Astrocyte (in vitro differentiated cells and primary cell): Measurements from ENCODE around the gene IFT81. TPM values are rescaled to one million over a fixed set of nuclear protein-coding genes. Genes with fewer than 3 reads are reported as not detected.

Source experiments
- DNase-seq: peaks from one replicate; pipeline ENCODE4 v3.0.0-alpha.2; 2010; ENCODE audit warnings: low read depth
- FAIRE-seq: peaks from 2 replicates; lab custom pipeline; 2011; peaks lifted over from hg19 to GRCh38; lab: Jason Lieb, UNC
- H2AFZ ChIP-seq: 2 replicates; pipeline ENCODE4 v1.6.0; 2012; ENCODE audit warnings: low read depth, low read length, inconsistent platforms
- H3K27ac ChIP-seq: 2 replicates; pipeline ENCODE4 v1.5.1; 2011; ENCODE audit warnings: low read depth, low read length, inconsistent platforms
- H3K27me3 ChIP-seq: 2 replicates; pipeline ENCODE4 v1.6.0; 2011; ENCODE audit warnings: low read length, inconsistent platforms; ENCODE audit not compliant: insufficient read depth
- H3K36me3 ChIP-seq: 2 replicates; pipeline ENCODE4 v1.5.1; 2011; ENCODE audit warnings: low read length, inconsistent platforms; ENCODE audit not compliant: insufficient read depth
- H3K4me1 ChIP-seq: 2 replicates; pipeline ENCODE4 v1.5.1; 2011; ENCODE audit warnings: low read length, inconsistent platforms; ENCODE audit not compliant: insufficient read depth
- H3K4me2 ChIP-seq: 2 replicates; pipeline ENCODE4 v1.6.0; 2012; ENCODE audit warnings: low read length, inconsistent platforms
- H3K4me3 ChIP-seq: 2 replicates; pipeline ENCODE4 v1.5.1; 2011; ENCODE audit warnings: low read depth, mild to moderate bottlenecking, low read length, inconsistent platforms; ENCODE audit not compliant: insufficient read depth
- H3K79me2 ChIP-seq: 2 replicates; pipeline ENCODE4 v1.6.0; 2012; ENCODE audit warnings: mild to moderate bottlenecking, low read length, inconsistent platforms; ENCODE audit not compliant: insufficient read depth
- H3K9ac ChIP-seq: 2 replicates; pipeline ENCODE4 v1.6.0; 2012; ENCODE audit warnings: mild to moderate bottlenecking, low read length, inconsistent platforms
- H3K9me3 ChIP-seq: 2 replicates; pipeline ENCODE4 v1.5.1; 2012; ENCODE audit warnings: low read depth, mild to moderate bottlenecking, low read length, inconsistent platforms; ENCODE audit not compliant: insufficient read depth
- H4K20me1 ChIP-seq: 2 replicates; pipeline ENCODE4 v1.6.0; 2012; ENCODE audit warnings: low read length, inconsistent platforms; ENCODE audit not compliant: insufficient read depth
- H3K27ac Mint-ChIP-seq: one replicate; pipeline ENCODE4 v1.8.0; 2021; ENCODE audit warnings: mild to moderate bottlenecking, mixed read lengths; ENCODE audit not compliant: unreplicated experiment
- H3K27me3 Mint-ChIP-seq: one replicate; pipeline ENCODE4 v1.8.0; 2021; ENCODE audit warnings: low read depth, mixed read lengths; ENCODE audit not compliant: unreplicated experiment
- H3K36me3 Mint-ChIP-seq: one replicate; pipeline ENCODE4 v1.8.0; 2021; ENCODE audit warnings: low read depth, mixed read lengths; ENCODE audit not compliant: unreplicated experiment
- H3K4me1 Mint-ChIP-seq: one replicate; pipeline ENCODE4 v1.8.0; 2021; ENCODE audit warnings: low read depth, mixed read lengths; ENCODE audit not compliant: unreplicated experiment
- H3K4me3 Mint-ChIP-seq: one replicate; pipeline ENCODE4 v1.8.0; 2021; ENCODE audit warnings: mild to moderate bottlenecking, moderate library complexity, mixed read lengths; ENCODE audit not compliant: unreplicated experiment
- H3K9me3 Mint-ChIP-seq: one replicate; pipeline ENCODE4 v1.8.0; 2021; ENCODE audit warnings: mild to moderate bottlenecking, mixed read lengths; ENCODE audit not compliant: unreplicated experiment
- CTCF ChIP-seq: IDR thresholded peaks from 2 replicates; pipeline ENCODE4 v1.5.1; 2011; ENCODE audit warnings: low read depth, mild to moderate bottlenecking, inconsistent platforms, low read length, moderate library complexity; ENCODE audit not compliant: insufficient read depth
- EZH2 ChIP-seq: IDR thresholded peaks from 2 replicates; pipeline ENCODE4 v1.6.1; 2012; ENCODE audit warnings: mild to moderate bottlenecking, low read length, inconsistent platforms; ENCODE audit not compliant: insufficient read depth
- total RNA-seq: library from RNA; stranded (reverse); gene quantifications from 2 replicates; pipeline ENCODE4 v1.2.1, GENCODE V29; 2021

IFT81 gene
- total RNA-seq, 1 donor from 2014 or later, result 12.3 TPM

DNA sequence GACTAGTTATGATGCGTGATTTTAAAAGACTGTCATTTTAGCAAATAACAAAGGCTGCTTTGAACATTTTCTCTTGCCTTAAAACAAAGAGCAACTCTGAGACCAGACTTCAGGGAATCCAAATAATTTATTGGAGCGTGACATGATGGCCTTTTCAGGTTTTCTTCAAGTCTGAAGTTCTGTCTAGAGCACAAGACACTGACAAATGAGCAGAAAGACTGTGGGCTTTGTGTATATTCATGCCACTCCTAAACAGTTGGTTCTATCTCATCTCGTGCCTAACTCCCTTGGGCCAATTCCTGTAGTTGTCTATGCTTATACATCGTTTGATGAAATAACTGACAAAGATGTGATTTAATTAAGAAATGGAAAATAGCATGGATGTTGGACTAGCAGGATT is 47.5 kb downstream of the IFT81 start:
- Histone ChIP-seq H2AFZ (no peak overlapping the region), H3K4me2 (no peak overlapping the region), H3K79me2 (no peaks in the 10 kb centered on the region), H3K4me3 (no peak overlapping the region), H3K4me1 (no peaks in the 10 kb centered on the region), H3K9me3 (no peaks in the 10 kb centered on the region), H3K36me3 (no peaks in the 10 kb centered on the region), H3K9ac (no peak overlapping the region), H3K27me3 (no peaks in the 10 kb centered on the region), H3K27ac (no peak overlapping the region), H4K20me1 (no peaks in the 10 kb centered on the region)
- no peak overlapping the region for H3K4me3 Mint-ChIP-seq
- H3K27me3 Mint-ChIP-seq, result no peaks in the 10 kb centered on the region
- peaks cover 8% of the 10 kb centered on the region for H3K36me3 Mint-ChIP-seq
- H3K9me3 Mint-ChIP-seq, result no peaks in the 10 kb centered on the region
- H3K27ac Mint-ChIP-seq, result no peak overlapping the region
- no peaks in the 10 kb centered on the region for H3K4me1 Mint-ChIP-seq
- no peak for FAIRE-seq
- no peak for TF ChIP-seq CTCF
- no peak for DNase-seq

- DNase-seq (no peak), FAIRE-seq (no peak)
- no peaks in the 10 kb centered on the region for H3K4me1 Mint-ChIP-seq
- no peak overlapping the region for H3K4me3 ChIP-seq
- no peaks in the 10 kb centered on the region for H3K27me3 Mint-ChIP-seq
- H3K79me2 ChIP-seq, result no peaks in the 10 kb centered on the region
- H3K27ac Mint-ChIP-seq, result no peak overlapping the region
- H3K4me2 ChIP-seq, result no peak overlapping the region
- no peaks in the 10 kb centered on the region for H3K9me3 ChIP-seq
- H3K9me3 Mint-ChIP-seq, result no peaks in the 10 kb centered on the region
- no peaks in the 10 kb centered on the region for H3K36me3 ChIP-seq
- no peaks in the 10 kb centered on the region for H4K20me1 ChIP-seq
- H3K36me3 Mint-ChIP-seq, result peaks cover 3% of the 10 kb centered on the region
- no peak overlapping the region for H2AFZ ChIP-seq
- H3K4me3 Mint-ChIP-seq, result no peak overlapping the region
- H3K27me3 ChIP-seq, result no peaks in the 10 kb centered on the region
- H3K4me1 ChIP-seq, result no peaks in the 10 kb centered on the region
- H3K27ac ChIP-seq, result no peak overlapping the region
- no peak for TF ChIP-seq EZH2
- TF ChIP-seq CTCF, result no peak
- no peak overlapping the region for H3K9ac ChIP-seq
Observed at GRCh38 chr12:110174373-110174996, 50.3 kb downstream of the IFT81 start.

DNA sequence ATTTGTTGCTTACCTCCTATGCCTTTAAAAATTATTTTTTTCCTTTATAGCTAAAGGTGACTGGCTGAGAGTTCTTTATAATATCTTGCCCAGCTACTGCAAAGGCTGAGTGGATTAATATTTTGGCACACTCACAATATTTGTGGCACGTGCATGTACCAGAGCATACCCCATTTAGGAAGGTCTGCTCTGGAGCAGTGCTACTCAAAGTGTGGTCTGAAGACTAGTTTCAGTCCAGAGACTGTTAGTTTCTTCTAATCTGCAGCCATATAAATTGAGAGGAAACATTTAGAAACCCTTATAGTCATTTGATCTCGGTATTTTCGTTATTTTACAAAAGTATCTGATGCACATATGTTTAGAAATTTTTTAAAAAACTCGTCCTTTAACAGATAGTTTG is 51.0 kb downstream of the IFT81 start:
- H2AFZ ChIP-seq, result no peak overlapping the region
- no peaks in the 10 kb centered on the region for H3K9me3 ChIP-seq
- no peaks in the 10 kb centered on the region for H3K36me3 ChIP-seq
- H3K4me3 ChIP-seq, result no peak overlapping the region
- Mint-ChIP-seq H3K27ac (no peak overlapping the region), H3K4me1 (no peaks in the 10 kb centered on the region), H3K4me3 (no peak overlapping the region), H3K36me3 (peaks cover 2% of the 10 kb centered on the region), H3K9me3 (no peaks in the 10 kb centered on the region), H3K27me3 (no peaks in the 10 kb centered on the region)
- no peak overlapping the region for H3K27ac ChIP-seq
- H3K4me1 ChIP-seq, result no peaks in the 10 kb centered on the region
- DNase-seq, result no peak
- no peak overlapping the region for H3K9ac ChIP-seq
- H3K79me2 ChIP-seq, result no peaks in the 10 kb centered on the region
- no peak for FAIRE-seq
- no peaks in the 10 kb centered on the region for H4K20me1 ChIP-seq
- H3K4me2 ChIP-seq, result no peak overlapping the region
- H3K27me3 ChIP-seq, result no peaks in the 10 kb centered on the region
- no peak for TF ChIP-seq CTCF
- no peak for TF ChIP-seq EZH2
